NCI-H2227 (cell line): ENCODE results near the gene ZNF628.

Experiments
- DNase-seq: peaks from one replicate; lab custom pipeline; 2025; ENCODE audit not compliant: unreplicated experiment; lab: John Stamatoyannopoulos, UW

The ZNF628 gene

DNA sequence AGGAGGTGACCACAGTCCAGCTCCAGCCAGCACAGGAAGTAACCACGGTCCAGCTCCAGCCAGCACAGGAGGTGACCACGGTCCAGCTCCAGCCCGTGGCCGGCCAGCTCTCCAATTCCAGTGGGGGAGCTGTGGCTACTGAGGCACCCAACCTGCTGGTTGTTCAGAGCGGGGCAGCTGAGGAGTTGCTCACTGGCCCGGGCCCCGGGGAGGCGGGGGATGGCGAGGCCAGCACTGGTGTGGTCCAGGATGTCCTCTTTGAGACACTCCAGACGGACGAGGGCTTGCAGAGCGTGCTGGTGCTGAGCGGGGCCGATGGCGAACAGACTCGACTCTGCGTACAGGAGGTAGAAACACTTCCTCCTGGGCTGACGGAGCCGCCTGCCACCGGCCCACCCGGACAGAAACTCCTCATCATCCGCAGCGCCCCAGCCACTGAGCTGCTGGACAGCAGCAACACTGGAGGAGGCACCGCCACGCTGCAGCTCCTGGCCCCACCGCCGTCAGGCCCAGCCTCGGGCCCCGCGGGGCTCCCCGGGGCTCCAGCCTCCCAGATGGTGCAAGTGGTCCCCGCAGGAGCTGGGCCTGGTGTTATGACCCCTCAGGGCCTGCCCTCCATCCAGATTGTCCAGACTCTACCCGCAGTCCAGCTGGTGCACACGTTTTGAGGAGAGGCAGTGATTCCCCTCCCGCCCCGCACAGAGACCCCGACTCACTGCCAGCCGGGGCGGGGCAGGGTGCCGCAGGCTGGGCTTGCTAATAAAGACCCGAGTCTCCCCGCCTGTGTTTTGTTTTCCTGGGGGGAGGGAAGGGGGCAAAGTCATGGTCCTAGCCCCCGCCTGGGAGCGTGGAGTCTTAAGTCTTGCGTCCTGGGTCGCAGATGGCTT is 7.5 kb downstream of the ZNF628 start:
- DNase-seq: no peak

GRCh38 chr19:55484593-55485438 is 8.4 kb downstream of the ZNF628 start, which contains the start of gene NAT14:
Gene NAT14, plus strand, starts transcription at chr19:55485188. Its CDS starts 521 bp downstream, at chr19:55485709.
- peak; percentile 98 for DNase-seq

- peak; percentile 76 for DNase-seq
These were observed 9.1 kb downstream of the ZNF628 start for GRCh38 chr19:55485439-55486011.

DNA sequence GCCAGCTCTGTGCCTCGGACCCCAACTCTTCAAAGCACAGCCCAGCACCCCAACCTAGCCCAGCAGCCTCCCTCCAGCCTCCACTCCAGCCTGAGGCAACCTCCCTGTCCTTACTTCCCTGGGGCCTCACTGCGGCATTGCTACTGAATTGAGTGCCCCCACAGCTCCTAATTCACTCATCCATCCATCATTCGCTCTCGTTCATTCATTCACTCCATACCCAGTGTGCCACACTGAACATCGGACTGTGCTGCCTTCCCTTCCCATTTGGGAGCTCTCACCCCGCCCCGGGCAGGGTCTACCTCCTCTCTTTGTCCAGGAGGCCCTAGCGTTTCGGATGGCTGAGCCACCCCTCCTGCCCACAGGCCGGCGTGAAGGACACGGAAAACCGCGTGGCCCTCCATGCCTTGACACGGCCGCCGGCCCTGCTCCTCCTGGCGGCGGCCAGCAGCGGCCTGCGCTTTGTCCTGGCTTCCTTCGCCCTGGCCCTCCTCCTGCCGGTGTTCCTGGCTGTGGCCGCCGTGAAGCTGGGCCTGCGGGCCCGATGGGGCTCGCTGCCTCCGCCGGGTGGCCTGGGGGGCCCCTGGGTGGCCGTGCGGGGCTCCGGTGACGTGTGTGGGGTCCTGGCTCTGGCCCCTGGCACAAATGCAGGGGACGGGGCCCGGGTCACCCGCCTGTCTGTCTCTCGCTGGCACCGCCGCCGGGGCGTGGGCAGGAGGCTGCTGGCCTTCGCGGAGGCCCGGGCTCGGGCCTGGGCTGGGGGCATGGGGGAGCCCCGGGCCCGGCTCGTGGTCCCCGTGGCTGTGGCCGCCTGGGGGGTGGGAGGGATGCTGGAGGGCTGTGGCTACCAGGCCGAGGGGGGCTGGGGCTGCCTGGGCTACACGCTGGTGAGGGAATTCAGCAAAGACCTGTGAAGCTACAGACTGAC is 9.9 kb downstream of the ZNF628 start:
- DNase-seq: peak; percentile 72

- DNase-seq: peak; percentile 94
These were observed 10.8 kb downstream of the ZNF628 start for GRCh38 chr19:55486971-55487923.

DNA sequence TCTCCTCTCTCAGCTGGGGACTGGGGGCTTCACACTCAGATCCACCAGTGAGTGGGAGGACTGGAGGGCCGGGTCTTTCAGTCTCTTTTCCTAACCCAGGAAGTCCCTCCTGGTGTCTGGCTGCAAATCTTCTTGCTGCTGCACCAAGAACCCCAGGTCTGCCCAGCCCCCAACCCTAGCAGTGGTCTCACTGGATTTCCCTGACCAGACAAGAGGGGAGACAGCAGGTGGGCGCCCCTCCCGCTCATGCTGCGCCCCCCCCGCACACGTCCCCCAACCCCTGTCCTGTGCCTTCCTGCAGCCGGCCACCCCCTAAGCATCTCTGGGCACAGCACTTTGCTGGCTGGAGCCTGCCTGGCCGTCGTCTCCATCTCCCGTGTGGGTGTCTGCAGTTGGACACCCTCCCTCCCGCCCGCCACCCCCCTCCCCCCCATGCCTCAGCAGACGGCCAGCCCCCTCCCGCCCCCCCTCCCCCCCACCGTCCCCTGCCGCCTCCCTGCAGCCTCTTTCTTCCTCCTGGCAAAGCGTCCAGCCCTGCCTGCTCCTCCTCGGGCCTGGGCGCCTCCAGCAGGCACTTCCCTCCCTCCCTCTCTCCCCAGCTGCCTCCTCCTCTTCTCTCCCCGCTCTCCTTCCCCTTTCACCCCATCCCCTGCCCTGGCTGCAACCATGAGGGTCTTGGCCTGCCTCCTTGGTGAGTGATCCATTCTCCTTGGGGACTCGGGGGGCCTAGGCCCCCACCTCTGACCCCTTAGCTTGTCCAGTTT is 11.7 kb downstream of the ZNF628 start, which contains the start of gene SSC5D:
Gene SSC5D (plus strand): TSS at position 513 of the 764 bp plus-strand sequence. CDS start 154 bp downstream, at position 667.
- peak; percentile 81 for DNase-seq

GRCh38 chr19:55488986-55489710 is 12.7 kb downstream of the ZNF628 start:
- DNase-seq: no peak

- DNase-seq: no peak
These were observed 13.5 kb downstream of the ZNF628 start for GRCh38 chr19:55489711-55490477.

DNA sequence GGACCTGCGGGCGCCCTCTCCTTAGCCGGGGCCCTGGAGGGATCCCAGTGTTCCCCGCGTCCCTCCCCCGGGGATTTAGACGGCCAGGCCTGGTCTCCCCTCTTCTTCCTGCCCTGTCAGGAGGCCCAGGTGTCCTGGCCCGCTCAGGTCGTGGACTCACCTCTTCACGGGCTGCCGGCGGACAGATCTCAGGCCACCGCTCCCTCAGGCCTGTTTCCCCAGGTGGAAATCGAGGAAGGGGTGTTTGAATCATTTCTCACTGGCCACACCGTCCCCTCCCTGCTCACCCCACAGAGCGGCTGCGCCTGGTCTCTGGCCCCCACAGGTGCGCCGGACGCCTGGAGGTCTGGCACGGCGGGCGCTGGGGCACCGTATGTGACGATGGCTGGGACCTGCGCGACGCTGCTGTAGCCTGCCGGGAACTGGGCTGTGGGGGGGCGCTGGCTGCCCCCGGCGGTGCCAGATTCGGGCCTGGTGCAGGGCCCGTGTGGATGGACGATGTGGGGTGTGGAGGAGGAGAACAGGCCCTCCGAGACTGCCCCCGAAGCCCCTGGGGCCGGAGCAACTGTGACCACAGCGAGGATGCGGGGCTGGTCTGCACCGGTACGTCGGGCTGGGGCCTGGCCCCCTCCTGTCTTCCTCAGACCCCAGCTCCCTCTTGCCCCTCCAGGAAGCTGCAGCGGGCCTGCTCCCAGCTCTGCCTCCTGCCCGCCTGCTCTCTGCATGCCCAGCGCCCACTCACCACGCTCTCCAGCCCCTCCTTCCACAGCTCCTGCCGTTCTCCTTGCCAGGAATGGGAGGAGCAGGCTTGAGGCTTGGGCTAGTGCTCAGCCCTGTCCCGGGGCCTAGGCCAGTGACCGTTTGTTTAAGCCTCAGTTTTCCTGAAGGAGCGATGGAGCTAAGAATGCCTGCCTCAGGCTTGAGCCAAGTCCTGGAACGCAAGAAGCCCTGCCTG is 14.3 kb downstream of the ZNF628 start:
- peak; percentile 53 for DNase-seq

DNA sequence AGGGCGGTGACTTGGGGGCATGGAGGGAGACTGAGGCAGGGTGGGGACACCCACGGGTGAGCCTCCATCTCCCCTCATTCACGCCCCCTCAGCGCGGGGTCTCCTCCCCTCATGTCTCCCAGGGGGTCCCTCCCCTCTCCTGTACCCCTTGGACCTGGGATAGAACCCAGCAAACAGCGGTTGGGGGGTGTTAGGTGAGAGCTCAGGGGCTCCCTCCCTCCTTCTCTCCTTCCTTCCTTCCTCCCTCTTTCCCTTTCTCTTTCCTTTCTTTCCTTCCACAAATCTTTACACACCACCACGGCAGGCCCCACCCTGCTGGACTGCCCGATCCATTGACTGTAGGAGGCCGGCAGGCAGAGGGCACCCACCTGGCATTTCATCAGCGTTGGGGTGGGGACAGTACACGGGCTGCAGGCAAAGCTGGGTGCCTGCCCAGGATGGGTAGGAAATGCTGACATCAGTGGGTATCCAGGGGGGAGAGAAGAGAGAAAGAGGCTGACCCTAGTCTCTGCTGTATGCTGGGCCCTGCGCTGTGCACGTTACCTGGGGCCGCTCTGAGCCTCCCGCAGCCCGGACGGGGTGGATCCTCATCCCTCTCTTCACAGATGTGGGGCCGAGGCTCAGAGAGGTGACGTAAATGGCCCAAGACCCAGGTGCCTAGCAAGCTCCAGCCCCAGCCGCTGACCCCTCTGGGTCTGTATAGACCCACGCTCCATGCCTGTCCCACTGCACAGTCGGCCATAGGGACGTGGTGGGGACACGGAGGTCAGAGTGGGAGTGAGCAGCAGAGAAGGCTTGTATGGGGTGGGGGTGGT is 15.3 kb downstream of the ZNF628 start:
- no peak for DNase-seq

GRCh38 chr19:55492362-55492944 is 16.0 kb downstream of the ZNF628 start:
- no peak for DNase-seq

DNA sequence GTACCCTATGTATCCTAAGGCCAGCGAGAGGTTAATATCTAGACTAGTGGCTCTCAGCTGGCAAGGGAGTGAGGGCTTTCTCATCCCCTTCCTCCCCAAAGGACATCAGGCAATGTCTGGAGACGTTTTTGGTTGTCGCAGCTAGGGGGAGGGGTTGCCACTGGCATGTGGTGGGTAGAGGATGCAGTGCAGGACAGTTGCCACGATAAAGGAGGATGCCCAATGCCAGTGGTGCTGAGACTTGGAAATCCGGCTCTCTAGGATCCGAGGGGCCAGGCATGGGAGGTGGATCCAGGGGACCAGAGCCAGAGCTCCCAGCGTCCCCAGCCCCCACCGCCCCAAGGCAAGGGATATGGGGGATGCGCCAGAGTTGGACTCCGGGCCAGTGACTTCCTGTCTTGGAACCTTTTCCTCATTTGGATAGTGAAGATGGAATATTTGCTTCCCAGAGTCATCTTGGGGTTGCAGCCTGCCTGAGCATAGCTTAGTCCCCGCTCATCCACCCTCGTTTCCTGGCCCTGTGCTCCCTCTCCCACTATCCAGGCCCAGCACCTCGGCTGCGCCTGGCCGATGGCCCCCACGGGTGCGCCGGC is 16.7 kb downstream of the ZNF628 start:
- no peak for DNase-seq

DNA sequence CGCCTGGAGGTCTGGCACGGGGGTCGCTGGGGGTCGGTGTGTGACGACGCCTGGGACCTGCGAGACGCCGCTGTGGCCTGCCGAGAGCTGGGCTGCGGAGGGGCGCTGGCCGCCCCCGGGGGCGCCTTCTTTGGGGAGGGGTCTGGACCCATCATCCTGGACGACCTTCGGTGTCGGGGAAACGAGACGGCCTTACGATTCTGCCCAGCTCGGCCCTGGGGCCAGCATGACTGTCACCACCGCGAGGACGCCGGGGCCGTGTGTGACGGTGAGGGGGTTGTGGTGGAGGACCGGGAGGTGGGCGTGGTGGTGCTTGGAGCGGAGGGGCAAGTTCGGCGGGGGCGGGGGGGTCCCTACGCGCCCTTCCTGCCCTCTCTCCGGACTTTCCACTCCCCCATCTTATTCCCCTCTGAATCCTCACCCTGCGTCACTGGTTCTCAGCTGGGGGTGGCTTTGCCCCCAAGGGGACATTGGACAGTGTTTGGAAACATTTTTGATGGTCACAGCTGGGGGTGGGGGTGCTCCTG is 17.3 kb downstream of the ZNF628 start:
- DNase-seq: no peak

- no peak for DNase-seq
These were observed 17.9 kb downstream of the ZNF628 start for GRCh38 chr19:55494172-55494761.
